Measurements from ENCODE around the gene KRT39. TPM values are rescaled to one million over a fixed set of nuclear protein-coding genes. Genes with fewer than 3 reads are reported as not detected.

The KRT39 gene
- total RNA-seq, 1 experiment from 2014 or later: not detected

- POLR2A ChIA-PET: no interaction called here
- no peaks in the 10 kb centered on the region for H3K36me3 Mint-ChIP-seq
- CTCF ChIA-PET: no interaction called here
- no peaks in the 10 kb centered on the region for H3K27me3 Mint-ChIP-seq (ENCODE audit: low read depth)
- 0 out of 2 replicates have a peak, but pooled peaks cover 2% of the 10 kb centered on the region for H3K4me1 Mint-ChIP-seq
- no peak overlapping the region for H3K4me3 Mint-ChIP-seq
- TF ChIP-seq CTCF (IDR thresholded peaks at IDR 0.05): no peak
- no peak overlapping the region for H3K27ac Mint-ChIP-seq
- DNase-seq (ENCODE audit: low spot score) (no peak), ATAC-seq (no peak)
- H3K9me3 Mint-ChIP-seq: peaks cover 3% of the 10 kb centered on the region; the same call in 1 of the 2 replicates
Measured at GRCh38 chr17:40944531-40944930, 22.2 kb downstream of the KRT39 start.

- H3K36me3 Mint-ChIP-seq: no peaks in the 10 kb centered on the region
- POLR2A ChIA-PET: no interaction called here
Measured at GRCh38 chr17:40942553-40942952, 24.2 kb downstream of the KRT39 start.

GRCh38 chr17:40940266-40940665, 26.5 kb downstream of the KRT39 start:
- TF ChIP-seq OVOL2 (CRISPR knock-in tag; IDR thresholded peaks at IDR 0.05; ENCODE audit: borderline replicate concordance): no peak
- TF ChIP-seq SOX15 (CRISPR knock-in tag; IDR thresholded peaks at IDR 0.05): no peak
- no peak for TF ChIP-seq ATF3 (CRISPR knock-in tag; conservative IDR thresholded peaks at IDR 0.05)
- TF ChIP-seq MXD4 (CRISPR knock-in tag; IDR thresholded peaks at IDR 0.05; ENCODE audit: borderline replicate concordance): no peak
- TF ChIP-seq ARID4B (CRISPR knock-in tag; IDR thresholded peaks at IDR 0.05; ENCODE audit: borderline replicate concordance): no peak
- no peak for TF ChIP-seq CDX4 (CRISPR knock-in tag; IDR thresholded peaks at IDR 0.05; ENCODE audit: borderline replicate concordance)
- Mint-ChIP-seq H3K9me3 (peaks cover 3% of the 10 kb centered on the region; the same call in 1 of the 2 replicates), H3K27ac (no peak overlapping the region), H3K4me3 (no peak overlapping the region), H3K4me1 (peaks cover 12% of the 10 kb centered on the region), H3K36me3 (no peaks in the 10 kb centered on the region), H3K27me3 (ENCODE audit: low read depth) (no peaks in the 10 kb centered on the region; the same call in 1 of the 2 replicates)
- no peak for DNase-seq (ENCODE audit: low spot score)
- ChIA-PET POLR2A (no interaction called here), CTCF (no interaction called here)
- no peak for ATAC-seq

More at GRCh38 chr17:40942553-40942952, 24.2 kb downstream of the KRT39 start:
- TF ChIP-seq AR (CRISPR knock-in tag; IDR thresholded peaks at IDR 0.05) (no peak), USF2 (CRISPR knock-in tag; IDR thresholded peaks at IDR 0.05) (no peak)
- Mint-ChIP-seq H3K9me3 (peaks cover 3% of the 10 kb centered on the region; the same call in 1 of the 2 replicates), H3K4me1 (peaks cover 3% of the 10 kb centered on the region), H3K27ac (no peak overlapping the region), H3K27me3 (ENCODE audit: low read depth) (no peaks in the 10 kb centered on the region; the same call in 1 of the 2 replicates), H3K4me3 (no peak overlapping the region)
- ATAC-seq: no peak
- DNase-seq (ENCODE audit: low spot score): no peak
- CTCF ChIA-PET: no interaction called here
